Measurements from ENCODE around the gene ZMAT5. TPM values are rescaled to one million over a fixed set of nuclear protein-coding genes. Genes with fewer than 3 reads are reported as not detected.
A peak's percentile ranks its signal among the peaks of the same experiment; 100 is the strongest.

The ZMAT5 gene
- total and polyA plus RNA-seq, 2 of the 13 experiments (the other 11 are each of a cell fraction or from before 2014, with no cell fraction given) = 20.7 to 27.8 TPM

DNA sequence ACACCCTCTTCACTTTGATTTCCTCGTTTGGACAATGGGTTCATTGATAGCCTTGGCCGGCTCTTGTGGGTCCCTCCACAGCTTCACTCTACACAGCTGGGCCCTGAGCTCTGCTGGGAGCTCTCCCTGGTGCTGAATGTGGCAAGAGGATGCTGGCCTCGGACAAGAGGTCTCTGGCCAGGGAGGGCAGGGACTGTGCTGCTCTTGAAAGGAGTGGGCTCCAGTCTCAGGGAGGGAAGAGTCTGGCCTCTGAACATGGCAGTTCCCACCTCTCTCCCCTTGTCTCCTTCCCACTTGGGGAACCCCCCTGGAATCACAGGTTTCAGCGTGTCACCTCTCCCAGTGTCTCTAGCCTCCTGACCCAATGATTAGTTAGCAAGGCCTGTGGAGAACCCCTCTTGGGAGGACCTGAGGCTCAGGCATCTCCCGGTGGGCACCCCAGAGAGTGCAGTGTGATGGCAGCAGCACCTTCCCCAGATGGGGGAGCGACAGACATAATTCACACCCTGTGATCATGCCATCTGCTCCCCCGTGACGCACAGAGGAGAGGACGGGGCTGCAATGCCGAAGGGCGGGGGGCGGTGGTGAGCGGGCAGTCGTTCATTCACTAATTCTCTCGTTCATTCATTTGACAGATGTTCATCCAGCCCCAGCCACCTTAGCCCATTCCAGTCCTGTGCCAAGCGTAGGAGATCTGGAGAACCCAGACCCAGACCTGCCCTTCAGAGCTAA is 49.8 kb downstream of the ZMAT5 start (continued):
- TF ChIP-seq ZNF646 (CRISPR knock-in tag; IDR thresholded peaks at IDR 0.05) (peak; percentile 43; the same call in 1 of the 2 replicates), ZNF724P (CRISPR knock-in tag; IDR thresholded peaks at IDR 0.05; ENCODE audit: borderline replicate concordance) (no peak), EED (CRISPR knock-in tag; IDR thresholded peaks at IDR 0.05) (no peak), ZNF333 (CRISPR knock-in tag; IDR thresholded peaks at IDR 0.05; ENCODE audit: borderline replicate concordance) (no peak), TMF1 (CRISPR knock-in tag; IDR thresholded peaks at IDR 0.05; ENCODE audit: low read depth) (peak; percentile 79; the same call in 1 of the 2 replicates), SRSF9 (IDR thresholded peaks at IDR 0.05; ENCODE audit: borderline replicate concordance, insufficient read depth, low read depth, low read length, poor library complexity, severe bottlenecking) (no peak), HDAC1 (CRISPR knock-in tag; IDR thresholded peaks at IDR 0.05) (peak; percentile 58; the same call in 1 of the 2 replicates), ARID2 (CRISPR knock-in tag; IDR thresholded peaks at IDR 0.05; ENCODE audit: borderline replicate concordance) (peak; percentile 74; the same call in 1 of the 2 replicates), RAD21 (CRISPR knock-in tag; IDR thresholded peaks at IDR 0.05) (0 out of 2 replicates have a peak, but pooled peaks have one; percentile 23), ZBTB21 (CRISPR knock-in tag; IDR thresholded peaks at IDR 0.05) (peak; percentile 64; the same call in 1 of the 2 replicates), ETV6 (CRISPR knock-in tag; conservative IDR thresholded peaks at IDR 0.05) (peak; percentile 96), CSRNP2 (CRISPR knock-in tag; conservative IDR thresholded peaks at IDR 0.05; ENCODE audit: low read depth) (no peak), KLF13 (CRISPR knock-in tag; IDR thresholded peaks at IDR 0.05) (no peak), FUBP1 (CRISPR knock-in tag; IDR thresholded peaks at IDR 0.05; ENCODE audit: borderline replicate concordance) (no peak)
- TF ChIP-seq, protein P1, sequence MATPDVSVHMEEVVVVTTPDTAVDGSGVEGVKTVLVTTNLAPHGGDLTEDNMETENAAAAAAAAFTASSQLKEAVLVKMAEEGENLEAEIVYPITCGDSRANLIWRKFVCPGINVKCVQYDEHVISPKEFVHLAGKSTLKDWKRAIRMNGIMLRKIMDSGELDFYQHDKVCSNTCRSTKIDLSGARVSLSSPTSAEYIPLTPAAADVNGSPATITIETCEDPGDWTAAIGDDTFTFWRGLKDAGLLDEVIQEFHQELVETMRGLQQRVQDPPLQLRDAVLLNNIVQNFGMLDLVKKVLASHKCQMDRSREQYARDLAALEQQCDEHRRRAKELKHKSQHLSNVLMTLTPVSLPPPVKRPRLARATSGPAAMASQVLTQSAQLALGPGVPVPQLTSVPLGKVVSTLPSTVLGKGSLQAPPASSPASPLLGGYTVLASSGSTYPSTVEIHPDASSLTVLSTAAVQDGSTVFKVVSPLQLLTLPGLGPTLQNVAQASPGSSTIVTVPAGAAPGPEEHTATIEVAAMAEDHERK (CRISPR knock-in tag; IDR thresholded peaks at IDR 0.05; ENCODE audit: low read depth) = no peak
- TF ChIP-seq, protein P2, sequence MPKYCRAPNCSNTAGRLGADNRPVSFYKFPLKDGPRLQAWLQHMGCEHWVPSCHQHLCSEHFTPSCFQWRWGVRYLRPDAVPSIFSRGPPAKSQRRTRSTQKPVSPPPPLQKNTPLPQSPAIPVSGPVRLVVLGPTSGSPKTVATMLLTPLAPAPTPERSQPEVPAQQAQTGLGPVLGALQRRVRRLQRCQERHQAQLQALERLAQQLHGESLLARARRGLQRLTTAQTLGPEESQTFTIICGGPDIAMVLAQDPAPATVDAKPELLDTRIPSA (CRISPR knock-in tag; IDR thresholded peaks at IDR 0.05; ENCODE audit: borderline replicate concordance) = no peak
